GM21423 (cell line): Measurements from ENCODE around the gene CGB1.
"Not testable (repeated sequence)": the region's sequence is repeated elsewhere in the genome, so short reads cannot be mapped to it uniquely, and the experiment has no call there.

Source experiments
- ATAC-seq: cut with Tn5 transposase; IDR thresholded peaks from one replicate; pipeline ENCODE4 v1.9.1; 2021; ENCODE audit warnings: mild to moderate bottlenecking, moderate library complexity; ENCODE audit not compliant: unreplicated experiment

The CGB1 gene

DNA sequence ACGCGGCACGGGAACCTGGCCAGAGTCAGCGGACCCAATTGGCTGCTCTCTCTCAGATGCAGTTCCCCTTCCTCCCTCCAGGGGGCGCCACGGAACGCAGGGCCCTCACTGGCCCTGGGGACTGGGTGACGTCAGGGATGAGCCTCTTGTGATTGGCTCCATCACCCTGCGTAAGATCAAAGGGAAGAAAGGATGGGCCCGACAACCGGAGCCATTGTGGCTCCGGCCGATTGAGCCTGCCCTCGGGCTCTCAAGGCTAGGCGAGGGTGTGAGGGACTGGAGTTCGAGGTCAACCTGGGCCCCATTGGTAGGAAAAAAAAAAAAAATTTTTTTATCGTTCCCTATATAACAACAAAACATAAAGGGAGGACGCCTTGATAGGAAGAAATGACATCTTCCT, at the start of gene CGB1:
CGB1 (minus strand) TSS at position 81 of the 400 bp plus-strand sequence. CDS start 184 bp downstream, outside the sequence.
- ATAC-seq: not testable (repeated sequence)

DNA sequence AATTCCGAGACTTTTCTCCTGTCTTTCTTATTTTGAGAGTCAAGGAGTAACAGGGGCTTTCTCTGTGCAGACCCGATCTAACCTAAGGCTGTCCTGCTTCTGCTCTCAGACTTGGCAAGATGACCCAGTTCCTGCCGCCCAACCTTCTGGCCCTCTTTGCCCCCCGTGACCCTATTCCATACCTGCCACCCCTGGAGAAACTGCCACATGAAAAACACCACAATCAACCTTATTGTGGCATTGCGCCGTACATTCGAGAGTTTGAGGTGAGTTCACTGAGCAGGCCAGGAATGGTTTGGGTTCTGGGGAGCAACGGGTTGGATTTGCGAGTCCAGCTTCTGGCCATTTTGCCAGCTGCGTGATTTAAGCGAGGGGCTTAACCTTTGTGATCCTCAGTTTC, 49.6 kb upstream of the CGB1 start:
- ATAC-seq: no peak

DNA sequence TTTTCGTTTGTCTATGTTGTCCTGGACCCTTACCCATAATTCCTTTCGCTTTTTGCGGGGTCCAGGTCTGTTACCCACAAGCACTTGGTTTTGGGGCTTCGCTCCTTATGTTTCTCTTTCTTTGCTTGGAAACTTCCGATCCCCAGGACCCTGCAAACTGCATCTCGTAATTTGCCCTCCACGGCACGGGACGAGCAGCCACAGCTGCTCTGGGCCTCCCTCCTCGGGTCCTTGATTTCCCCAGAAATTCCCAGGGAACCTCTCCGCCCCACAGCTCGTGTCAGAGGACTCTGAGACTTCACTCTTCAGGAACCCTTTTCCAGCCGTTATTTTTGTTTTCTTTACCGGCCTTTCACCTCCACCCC, 49.2 kb upstream of the CGB1 start:
- no peak for ATAC-seq

DNA sequence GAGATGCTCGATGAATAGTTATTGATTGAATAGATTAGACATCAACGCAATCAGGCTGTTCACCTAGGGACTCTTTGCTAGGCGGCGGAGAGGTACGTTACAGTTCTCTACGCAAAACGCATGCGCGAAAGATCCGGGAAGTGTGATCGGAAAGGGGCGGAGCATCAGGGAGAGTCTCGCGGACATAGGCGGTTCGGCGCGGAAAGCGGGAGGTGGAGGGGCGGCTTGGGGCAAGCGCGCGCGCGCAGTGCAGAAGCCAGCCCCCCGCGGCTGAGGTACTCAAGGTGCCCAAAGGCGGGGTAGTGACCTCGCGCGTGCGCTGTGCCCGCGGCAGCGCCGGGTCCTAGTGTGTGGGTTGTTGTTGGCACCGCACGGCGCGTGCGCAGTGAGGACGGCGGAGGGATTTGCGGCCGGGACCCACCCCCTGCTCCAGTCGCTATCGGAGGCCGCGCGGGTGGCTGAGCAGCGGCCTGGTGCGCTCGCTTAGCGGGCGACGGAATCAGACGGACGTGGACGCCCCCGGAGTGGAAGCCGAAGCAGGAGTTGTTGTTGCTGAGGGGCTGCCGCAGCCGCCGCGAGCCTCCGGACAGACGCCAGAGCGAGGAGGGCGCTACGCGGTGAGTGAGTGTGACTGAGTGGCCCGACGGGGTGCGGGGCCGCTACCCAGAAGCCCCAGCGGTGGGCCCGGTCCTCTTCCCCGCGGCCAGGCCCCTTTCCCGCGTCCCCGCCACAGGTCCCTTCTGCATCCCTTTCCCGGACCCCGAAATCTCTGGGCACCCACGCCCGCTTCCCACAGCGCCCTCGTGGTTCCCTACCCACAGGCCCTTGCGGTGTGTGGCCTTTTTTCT, 48.5 kb upstream of the CGB1 start, which contains the start of gene SNRNP70:
SNRNP70 (plus strand) TSS at position 432 of the 848 bp plus-strand sequence. CDS start 964 bp downstream, outside the sequence.
- peak; percentile 83 for ATAC-seq

DNA sequence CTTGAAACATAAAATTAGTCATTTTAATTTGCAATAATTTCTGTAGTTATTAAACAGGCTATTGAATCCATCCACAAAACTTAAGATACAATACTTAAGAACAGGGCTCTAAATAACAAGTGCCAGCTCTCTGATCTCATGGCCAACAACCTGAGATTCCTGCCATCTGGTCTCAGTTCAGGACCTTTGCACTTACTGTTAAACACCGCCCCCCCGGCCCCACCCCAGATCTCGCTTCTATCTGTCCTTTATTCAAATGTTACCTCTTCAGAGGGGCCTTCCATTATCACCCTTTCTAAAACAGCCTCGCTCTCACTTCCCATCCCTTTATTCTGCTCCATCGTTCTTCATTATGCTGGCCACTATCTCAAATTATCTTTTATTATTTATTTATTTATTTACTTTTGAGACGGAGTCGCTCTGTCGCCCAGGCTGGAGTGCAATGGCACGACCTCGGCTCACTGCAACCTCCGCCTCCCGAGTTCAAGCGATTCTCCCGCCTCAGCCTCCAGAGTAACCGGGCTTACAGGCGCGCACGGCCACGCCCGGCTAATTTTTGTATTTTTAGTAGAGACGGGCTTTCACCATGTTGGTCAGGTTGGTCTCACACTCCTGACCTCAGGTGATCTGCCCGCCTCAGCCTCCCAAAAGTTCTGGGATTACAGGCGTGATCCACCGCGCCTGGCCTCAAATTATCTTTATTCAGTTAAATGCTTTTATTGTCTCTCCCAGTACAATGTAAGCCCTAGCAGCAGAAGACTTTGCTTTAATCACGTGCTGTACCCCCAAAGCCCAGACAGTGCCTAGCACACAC, 47.7 kb upstream of the CGB1 start:
- ATAC-seq: no peak

DNA sequence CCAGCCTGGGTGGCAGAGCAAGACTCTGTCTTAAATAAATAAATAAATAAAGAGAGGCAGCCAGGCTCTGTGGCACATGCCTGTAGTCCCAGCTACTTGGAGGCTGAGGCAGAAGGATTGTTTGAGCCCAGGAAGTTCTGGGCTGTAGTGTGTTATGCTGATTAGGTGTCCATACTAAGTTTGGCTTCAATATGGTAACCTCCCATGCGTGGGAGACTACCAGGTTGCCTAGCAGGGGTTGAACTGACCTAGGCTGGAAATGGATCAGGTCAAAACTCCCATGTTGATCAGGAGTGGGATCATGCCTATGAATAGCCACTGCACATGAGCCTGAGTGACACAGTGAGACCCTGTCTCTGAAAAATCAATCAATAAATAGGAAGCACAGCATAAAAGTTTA, 44.6 kb upstream of the CGB1 start:
- no peak for ATAC-seq

DNA sequence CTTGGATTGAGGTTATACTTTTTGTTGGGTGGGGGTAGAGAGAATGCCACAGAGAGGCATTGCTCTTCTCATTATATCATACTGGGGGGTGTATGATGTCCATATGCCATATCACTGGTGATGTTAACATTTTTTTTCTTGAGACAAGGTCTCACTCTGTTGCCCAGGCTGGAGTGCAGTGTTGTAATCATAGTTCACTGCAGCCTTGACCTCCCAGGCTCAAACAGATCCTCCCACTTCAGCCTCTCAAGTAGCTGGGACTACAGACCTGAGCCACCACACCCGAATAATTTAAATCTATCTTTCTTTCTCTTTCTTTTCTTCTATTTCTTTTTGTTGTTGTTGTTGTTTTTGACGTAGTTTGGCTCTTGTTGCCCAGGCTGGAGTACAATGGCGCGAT, 43.7 kb upstream of the CGB1 start:
- ATAC-seq: no peak

DNA sequence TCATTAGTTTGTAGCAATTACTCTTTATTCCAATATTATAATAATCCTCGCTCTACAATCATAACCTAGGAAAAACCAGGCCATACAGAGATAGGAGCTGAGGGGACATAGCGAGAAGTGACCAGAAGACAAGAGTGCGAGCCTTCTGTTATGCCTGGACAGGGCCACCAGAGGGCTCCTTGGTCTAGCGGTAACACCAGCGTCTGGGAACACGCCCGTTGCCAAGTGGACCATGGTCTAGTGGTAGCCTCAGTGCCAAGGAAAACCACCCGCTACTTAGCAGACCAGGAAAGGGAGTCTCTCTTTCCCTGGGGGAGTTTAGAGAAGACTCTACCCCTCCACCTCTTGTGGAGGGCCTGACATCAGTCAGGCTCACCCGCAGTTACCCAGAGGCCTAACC, 38.2 kb upstream of the CGB1 start:
- not testable (repeated sequence) for ATAC-seq

DNA sequence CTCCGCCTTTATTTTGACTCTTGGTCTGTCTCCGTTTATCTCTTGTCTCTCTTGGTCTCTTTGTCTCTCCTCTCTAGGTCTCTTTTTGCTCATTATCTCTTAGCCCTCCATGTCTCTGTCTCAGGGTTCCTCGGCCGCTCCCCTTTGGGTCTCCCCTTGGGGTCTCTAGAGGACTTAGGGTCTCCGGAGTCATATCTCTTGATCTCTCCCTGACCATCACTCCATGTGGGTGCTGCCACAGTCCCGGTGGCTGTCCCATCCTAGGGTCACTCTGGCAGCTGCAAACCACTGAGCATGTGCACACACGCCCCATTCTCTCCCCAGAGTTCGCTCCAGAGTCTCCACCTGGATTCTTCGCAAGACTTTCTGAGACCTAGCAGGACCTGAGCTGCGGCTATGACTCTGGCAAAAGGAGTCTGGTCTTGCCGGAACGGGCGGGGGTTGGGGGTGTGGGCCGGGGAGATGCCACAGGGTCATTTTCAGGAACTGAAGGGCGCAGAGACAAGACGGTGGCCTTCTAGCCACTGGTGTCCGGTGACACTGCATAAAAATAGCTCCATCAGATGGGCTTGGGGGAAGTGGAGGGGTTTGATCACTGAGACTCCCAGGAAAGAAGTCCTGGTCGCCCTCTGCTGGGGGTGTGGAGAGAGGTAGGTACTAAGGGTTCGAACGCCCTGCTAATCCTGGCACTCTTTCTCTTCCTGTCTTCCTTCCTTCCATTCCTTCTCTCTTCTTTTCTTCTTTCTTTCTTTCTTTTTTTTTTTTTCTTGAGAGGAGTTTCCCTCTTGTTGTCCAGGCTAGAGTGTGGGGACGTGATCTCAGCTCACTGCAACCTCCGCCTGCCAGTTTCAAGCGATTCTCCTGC, 37.1 kb upstream of the CGB1 start:
- ATAC-seq: no peak

DNA sequence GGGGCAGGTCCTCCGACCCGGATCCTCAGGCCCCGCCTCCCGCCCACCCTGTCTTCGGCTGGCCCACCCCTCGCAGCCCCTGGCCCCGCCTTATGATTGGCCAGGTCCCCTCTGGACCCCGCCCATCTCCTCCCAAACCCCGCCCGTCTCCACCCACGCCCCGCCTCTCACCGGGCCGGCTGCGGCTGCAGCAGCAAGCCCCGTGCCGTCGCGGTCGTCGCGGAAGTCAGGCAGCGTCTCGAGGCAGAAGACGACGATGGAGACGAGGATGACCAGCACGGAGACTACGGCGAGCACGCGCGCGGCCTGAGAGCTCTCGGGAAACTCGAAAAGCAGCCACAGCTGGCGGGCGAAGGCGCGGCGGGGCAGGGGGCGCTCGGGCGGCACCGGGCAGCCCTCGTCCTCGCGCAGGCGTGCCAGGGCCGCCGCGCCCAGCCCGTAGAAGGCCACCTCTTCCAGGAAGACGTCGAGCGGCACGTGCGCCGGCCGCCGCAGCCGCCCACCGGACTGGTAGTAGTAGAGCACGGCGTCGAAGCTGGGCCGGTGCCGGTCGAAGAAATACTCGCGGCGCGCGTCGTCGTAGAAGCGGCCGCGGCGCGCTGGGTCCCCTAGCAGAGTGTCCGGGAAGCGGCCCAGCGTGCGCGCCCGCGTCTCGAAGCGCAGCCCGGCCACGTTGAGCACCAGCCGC, 35.3 kb upstream of the CGB1 start:
- ATAC-seq: no peak

DNA sequence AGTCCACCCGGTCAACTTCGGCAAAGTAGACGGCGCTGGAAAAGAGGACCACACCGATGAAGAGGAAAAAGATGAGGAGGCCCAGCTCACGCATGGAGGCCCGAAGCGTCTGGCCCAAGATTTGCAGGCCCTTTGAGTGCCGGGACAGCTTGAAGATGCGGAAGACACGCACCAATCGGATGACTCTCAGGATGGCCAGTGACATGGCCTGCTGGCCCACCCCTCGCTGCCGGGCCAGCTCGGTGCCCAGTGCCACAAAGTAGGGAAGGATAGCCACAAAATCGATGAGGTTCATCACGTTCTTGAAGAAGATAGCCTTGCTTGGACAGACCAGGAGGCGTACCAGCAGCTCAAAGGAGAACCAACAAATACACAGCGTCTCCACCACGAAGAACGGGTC, 33.7 kb upstream of the CGB1 start:
- ATAC-seq: no peak

DNA sequence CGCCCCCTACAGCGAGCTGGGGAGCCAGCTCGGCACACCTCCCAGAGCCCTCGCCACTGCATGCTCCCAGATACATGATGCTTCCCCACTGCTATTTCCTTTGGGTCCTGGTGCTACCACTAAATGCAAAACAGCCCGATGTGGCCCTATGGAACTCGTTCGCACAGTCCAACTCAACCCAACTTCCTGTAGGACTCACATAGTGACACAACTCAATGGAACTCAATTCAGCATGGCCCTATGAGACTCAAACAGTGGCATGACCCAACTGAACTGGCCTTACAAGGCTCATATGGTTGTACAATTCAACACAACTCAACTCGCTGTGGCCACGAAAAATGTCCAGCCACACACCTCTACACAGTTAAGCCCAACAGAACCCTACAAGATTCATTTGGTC, 32.3 kb upstream of the CGB1 start:
- ATAC-seq: no peak

DNA sequence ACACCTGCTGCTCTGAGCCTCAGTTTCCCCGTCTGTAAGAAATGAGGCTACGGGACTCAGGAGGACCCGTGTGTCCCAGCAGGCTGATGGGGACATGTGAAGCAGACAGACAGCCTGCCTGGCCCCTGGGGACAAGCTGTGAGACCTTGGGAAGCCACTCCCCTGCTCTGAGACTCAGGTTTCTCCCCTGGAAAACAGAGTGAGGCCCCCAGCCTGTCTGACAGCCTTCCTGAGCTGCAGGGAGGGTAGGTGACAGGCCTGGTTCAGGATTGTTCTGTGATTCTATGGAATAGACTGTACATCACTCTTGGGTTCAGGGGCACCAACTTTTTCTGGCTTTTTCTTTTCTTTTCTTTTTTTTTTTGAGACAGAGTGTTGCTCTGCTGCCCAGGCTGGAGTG, 30.9 kb upstream of the CGB1 start:
- ATAC-seq: no peak

DNA sequence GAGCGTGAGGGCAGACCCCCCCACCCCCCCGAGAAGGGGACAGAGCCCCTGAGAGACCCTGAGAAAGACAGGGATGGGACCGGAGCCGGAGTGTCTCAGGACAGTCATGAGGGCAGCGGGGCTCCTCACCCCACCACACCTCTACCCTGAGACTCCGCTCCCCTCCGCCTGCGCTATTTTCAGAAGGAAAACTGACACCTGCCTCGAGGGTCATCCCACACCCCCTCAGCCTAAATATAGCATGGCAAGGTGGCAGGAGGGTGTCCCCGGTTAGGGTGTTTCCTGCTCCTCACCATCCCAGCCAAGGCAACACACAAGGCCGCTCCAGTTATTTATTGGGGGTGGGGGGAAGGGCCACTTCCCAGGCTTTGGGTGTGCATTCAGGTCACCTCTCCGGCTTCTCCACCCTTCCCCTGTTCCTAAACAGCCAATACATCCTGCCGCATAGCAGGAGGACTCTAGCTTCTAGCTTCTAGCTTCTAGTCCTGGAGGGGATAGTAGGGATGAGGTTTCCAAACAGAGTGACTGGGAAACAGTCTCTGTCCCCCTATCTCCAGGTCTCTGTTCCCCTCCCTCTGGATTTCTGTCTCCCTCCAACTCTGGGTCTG, 29.3 kb upstream of the CGB1 start:
- no peak for ATAC-seq

DNA sequence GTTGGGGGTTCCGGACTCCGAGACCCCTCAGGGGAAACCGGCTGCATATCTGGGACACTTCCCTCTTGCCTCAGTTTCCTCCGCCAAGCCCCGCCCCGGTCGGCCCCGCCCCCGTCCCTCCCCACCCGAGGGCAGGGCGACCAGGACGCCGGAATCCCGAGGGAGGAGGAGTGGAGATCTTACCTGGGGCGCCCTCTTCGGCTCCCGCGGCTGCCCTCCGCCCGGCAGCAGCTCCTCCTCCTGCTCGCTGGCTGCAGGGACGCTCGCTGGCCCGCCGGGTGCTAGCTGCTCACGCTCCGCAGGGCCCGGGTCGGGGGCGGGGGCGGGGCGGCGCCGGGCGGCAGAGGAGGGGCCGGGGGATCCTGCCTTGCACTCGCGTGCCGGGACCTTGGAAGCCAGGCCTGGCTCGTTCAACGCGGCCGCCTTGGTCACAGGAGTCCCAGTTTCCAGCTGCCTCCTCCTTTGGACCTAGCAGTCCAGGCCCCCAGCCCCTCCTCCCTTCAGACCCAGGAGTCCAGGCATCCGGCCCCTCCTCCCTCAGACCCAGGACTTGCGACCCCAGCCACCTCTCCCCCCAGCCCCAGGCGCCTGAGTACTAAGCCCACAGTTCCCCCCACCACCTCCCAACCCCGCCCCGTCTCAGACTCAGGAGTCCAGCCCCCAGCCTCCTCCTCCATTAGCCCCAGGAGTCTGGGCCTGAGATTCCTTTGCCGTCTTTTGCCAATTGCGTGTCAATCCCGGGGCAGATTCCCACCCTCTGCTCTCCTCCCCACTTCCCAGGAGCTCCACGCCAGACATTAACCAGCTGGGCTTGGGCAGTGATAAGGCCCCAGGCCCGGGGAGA, 28.3 kb upstream of the CGB1 start, which contains the start of gene NTF4:
NTF4 (minus strand) TSS at position 51 of the 844 bp plus-strand sequence. CDS start 2,821 bp downstream, outside the sequence.
- no peak for ATAC-seq

DNA sequence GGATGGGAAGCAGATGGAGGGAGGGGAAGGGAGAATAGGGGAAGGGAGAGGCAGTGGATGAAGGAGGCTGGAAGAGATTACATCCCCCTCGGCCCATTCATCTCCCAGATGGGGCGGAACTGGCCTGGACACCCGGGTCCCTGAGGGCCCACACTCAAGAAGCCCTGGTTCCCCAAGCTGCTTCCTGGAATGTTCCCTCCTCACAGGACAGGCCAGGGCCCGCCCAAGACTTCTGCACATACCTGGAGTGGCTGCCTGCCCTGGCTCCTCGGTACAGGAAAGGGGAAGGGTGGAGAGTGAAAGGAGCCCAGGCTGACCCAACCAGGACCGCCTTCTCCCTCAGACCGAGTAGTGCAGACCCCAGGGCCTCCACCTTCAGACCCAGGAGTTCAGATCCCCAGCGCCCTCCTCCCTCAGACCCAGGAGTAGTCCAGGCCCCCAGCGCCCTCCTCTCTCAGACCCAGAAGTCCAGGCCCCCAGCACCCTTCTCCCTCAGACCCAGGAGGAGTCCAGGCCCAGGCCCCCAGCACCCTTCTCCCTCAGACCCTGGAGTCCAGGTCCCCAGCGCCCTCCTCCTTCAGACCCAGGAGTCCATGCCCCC, 27.4 kb upstream of the CGB1 start:
- no peak for ATAC-seq

DNA sequence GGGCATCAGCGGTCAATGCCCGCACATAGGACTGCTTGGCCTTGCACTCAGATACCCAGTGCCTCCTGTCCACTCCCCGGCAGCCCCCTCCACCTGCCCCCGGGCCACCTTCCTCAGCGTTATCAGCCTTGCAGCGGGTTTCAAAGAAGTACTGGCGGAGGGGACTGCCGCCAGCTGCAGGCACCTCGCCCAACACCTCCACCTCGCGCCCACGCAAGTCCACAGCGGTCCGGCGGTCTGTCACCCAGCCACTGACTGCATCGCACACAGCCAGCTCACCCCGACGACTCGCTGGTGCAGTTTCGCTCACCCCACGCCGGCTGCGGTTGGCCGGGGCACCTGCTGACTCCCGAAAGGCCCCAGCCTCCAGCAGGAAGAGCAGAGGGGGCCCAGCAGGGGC, 24.8 kb upstream of the CGB1 start:
- ATAC-seq: no peak

DNA sequence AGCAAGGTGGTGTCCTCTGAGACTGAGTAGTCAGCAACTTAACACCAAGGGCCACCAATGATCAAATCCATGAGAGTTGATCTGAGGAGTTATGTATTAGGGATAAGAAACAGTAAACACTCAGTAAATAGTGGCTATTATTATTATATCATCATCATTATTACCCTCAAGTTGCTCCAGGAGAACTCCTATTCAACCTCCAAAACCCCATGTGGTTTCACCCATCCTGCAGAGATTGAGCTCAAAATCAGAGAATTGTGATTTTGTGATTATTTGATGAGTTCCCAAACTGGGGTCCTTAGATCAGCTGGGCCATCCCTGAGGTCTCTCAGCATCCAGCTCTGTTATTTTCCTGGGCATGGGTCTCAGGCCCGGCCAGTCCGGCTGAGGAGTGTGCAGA, 24.3 kb upstream of the CGB1 start:
- no peak for ATAC-seq

DNA sequence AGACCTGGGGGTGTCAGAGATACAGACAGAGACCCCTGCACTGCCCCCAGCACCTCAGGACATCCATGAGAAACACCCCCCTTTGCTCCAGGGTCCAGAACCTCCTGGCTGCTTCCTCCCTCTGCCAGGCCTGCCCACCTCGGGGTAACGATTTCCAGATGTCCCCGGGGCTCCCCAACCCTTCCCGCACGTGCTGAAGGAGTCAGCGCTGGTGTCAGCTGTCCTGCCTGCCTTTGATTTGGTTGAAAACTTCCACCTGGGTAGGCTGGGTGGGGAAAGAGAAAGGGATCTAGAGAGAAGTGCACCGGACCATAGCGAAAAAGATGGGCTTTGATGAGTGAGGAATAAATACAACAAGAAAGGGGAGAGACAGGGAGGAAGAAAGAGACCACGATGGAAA, 22.4 kb upstream of the CGB1 start:
- ATAC-seq: no peak
